Tibial nerve (tissue), 4 donors: ENCODE results near the gene PPEF2.

Experiments
- EP300 ChIP-seq, 2 donors: sonication (generic); formaldehyde crosslinking; IDR thresholded peaks; one replicate each; pipeline ENCODE4 v1.6.1; 2017; ENCODE audit warnings: antibody characterized with exemption in 2 of 2, mild to moderate bottlenecking in 1 of 2
- POLR2A ChIP-seq, 2 donors: fragments of 450-650 bp; IDR thresholded peaks; one replicate each; pipeline ENCODE4 v1.6.1; 2017; ENCODE audit warnings: antibody characterized with exemption in 2 of 2, mild to moderate bottlenecking in 2 of 2, moderate library complexity in 2 of 2
- TF ChIP-seq, protein P1 (sequence below), 5 experiments: fragments of 200-600 bp in 3 of 5; fragments of 450-650 bp in 2 of 5; sonication (generic) in 3 of 5; IDR thresholded peaks; one replicate each; pipeline ENCODE4 v1.5.1; 2016 to 2019; ENCODE audit warnings: antibody characterized with exemption in 5 of 5, mild to moderate bottlenecking in 3 of 5, moderate library complexity in 2 of 5

DNA sequence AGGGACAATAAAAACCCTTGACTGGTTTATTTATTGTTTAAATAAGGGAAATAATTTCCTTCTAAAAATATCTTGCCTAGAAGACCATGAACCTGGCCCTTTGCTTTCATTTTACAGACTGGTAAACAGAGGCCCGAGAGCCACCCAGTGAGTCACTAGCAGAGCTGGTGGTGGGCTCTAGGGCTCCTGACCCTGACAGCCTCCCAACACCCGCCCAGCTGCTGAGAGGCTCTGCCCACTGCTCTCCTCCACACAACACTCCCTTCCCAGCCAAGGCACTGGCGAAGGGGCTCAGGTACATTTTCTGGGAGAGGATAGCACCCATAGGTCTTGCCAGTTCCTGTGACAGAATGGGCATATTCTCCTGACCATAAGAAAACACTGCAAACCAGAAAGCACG lies 18.1 kb upstream of the PPEF2 start:
- TF ChIP-seq, protein P1, sequence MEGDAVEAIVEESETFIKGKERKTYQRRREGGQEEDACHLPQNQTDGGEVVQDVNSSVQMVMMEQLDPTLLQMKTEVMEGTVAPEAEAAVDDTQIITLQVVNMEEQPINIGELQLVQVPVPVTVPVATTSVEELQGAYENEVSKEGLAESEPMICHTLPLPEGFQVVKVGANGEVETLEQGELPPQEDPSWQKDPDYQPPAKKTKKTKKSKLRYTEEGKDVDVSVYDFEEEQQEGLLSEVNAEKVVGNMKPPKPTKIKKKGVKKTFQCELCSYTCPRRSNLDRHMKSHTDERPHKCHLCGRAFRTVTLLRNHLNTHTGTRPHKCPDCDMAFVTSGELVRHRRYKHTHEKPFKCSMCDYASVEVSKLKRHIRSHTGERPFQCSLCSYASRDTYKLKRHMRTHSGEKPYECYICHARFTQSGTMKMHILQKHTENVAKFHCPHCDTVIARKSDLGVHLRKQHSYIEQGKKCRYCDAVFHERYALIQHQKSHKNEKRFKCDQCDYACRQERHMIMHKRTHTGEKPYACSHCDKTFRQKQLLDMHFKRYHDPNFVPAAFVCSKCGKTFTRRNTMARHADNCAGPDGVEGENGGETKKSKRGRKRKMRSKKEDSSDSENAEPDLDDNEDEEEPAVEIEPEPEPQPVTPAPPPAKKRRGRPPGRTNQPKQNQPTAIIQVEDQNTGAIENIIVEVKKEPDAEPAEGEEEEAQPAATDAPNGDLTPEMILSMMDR (IDR thresholded peaks at IDR 0.05): no peak
- no peak for TF ChIP-seq POLR2A (IDR thresholded peaks at IDR 0.05)
- no peak for TF ChIP-seq EP300 (IDR thresholded peaks at IDR 0.05)
